ENCODE measurements around the gene ERICH3. TPM values are rescaled to one million over a fixed set of nuclear protein-coding genes. Genes with fewer than 3 reads are reported as not detected.

The ERICH3 gene
- total and polyA plus RNA-seq, 9 of the 15 experiments (the other 6 are each of a cell fraction or from before 2014, with no cell fraction given): not detected

DNA sequence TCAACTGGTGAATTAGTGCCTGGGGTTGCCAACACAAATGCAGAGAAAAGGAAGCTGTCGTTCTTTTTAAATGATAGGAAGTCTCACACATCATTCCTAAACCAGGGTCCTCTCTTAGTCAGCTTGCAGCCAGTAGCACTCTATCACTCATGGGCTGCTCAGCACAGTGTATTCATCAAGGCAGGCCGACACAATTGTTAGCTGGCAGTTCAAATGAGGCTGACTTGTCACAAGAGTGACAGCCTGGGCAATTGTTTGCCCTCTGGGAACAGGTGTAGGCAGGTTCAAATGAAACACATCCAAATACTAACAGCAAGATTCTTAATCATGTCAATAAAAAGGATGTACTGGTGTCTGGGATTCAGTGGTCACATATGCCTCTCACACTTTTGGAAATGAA, 76.9 kb downstream of the ERICH3 start:
- DNase-seq (ENCODE audit: extremely low read depth in 1 of 4, low spot score in 3 of 4) (no peak), FAIRE-seq (no peak), ATAC-seq (no peak)
- H3K9me1 ChIP-seq (ENCODE audit: control insufficient read depth, insufficient read depth, low read length): no peaks in the 10 kb centered on the region
- H3K27me3 ChIP-seq (ENCODE audit: control insufficient read depth in 2 of 2, insufficient read depth in 2 of 2, low read length in 2 of 2): no peaks in the 10 kb centered on the region
- no peaks in the 10 kb centered on the region for H4K20me1 ChIP-seq (replicated peaks; ENCODE audit: control insufficient read depth, insufficient read depth, low read length)
- intact Hi-C loops (cut with micrococcal nuclease) (no loop called here), in situ Hi-C loops (cut with MboI) (no loop called here)
- no peaks in the 10 kb centered on the region for H3K36me3 ChIP-seq (ENCODE audit: control insufficient read depth, insufficient read depth, low read length)
- H3K4me3 ChIP-seq: no peak overlapping the region
- H3K9me3 ChIP-seq (replicated peaks; ENCODE audit: control insufficient read depth, insufficient read depth, low read depth, low read length): no peaks in the 10 kb centered on the region
- no peak overlapping the region for H3K27ac ChIP-seq (ENCODE audit: extremely low read depth, low read depth, low read length)
- CTCF ChIA-PET (ENCODE audit: low intra/inter-chr PET ratio): no interaction called here
- H3K4me1 ChIP-seq (replicated peaks in 1 of 2; ENCODE audit: control insufficient read depth in 2 of 2, insufficient read depth in 2 of 2, low read length in 2 of 2): no peaks in the 10 kb centered on the region
- TF ChIP-seq, protein P1, sequence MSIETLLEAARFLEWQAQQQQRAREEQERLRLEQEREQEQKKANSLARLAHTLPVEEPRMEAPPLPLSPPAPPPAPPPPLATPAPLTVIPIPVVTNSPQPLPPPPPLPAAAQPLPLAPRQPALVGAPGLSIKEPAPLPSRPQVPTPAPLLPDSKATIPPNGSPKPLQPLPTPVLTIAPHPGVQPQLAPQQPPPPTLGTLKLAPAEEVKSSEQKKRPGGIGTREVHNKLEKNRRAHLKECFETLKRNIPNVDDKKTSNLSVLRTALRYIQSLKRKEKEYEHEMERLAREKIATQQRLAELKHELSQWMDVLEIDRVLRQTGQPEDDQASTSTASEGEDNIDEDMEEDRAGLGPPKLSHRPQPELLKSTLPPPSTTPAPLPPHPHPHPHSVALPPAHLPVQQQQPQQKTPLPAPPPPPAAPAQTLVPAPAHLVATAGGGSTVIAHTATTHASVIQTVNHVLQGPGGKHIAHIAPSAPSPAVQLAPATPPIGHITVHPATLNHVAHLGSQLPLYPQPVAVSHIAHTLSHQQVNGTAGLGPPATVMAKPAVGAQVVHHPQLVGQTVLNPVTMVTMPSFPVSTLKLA (conservative IDR thresholded peaks at IDR 0.05): no peak
- no peak for TF ChIP-seq ZNF76 (CRISPR knock-in tag; IDR thresholded peaks at IDR 0.05; ENCODE audit: borderline replicate concordance)
- H2AFZ ChIP-seq (ENCODE audit: low read depth, low read length): no peak overlapping the region
- POLR2A ChIA-PET: interaction anchor here (0.8 kb wide), 1 partner anchor 50 kb away, joined by 3 read pairs; no protein-coding TSS in a partner anchor
- no peaks in the 10 kb centered on the region for H3K79me2 ChIP-seq (ENCODE audit: control insufficient read depth, insufficient read depth, low read length)
- 4% methylated on average over 2 of the region's 2 CpGs for WGBS (ENCODE audit: insufficient coverage, low coverage, missing lambda C conversion rate)
- BruUV-seq (replicated peaks): no TSS peak
- H3K4me2 ChIP-seq (ENCODE audit: insufficient read depth, low read length): no peak overlapping the region
- H3K9ac ChIP-seq (ENCODE audit: insufficient read depth in 1 of 2, low read depth in 2 of 2, low read length in 2 of 2): no peak overlapping the region
